Measurements from ENCODE around the gene GFY. TPM values are rescaled to one million over a fixed set of nuclear protein-coding genes. Genes with fewer than 3 reads are reported as not detected.

GFY gene
- total and polyA plus RNA-seq, 7 donors, result 0.33 TPM; not detected in 6

GRCh38 chr19:49411681-49412326 lies 13.4 kb upstream of the GFY start:
- Histone ChIP-seq H3K36me3 (ENCODE audit: insufficient read depth in 1 of 2, low read depth in 1 of 2) (no peaks in the 10 kb centered on the region), H3K4me1 (no peaks in the 10 kb centered on the region), H3K4me3 (no peak overlapping the region), H3K9me3 (no peaks in the 10 kb centered on the region), H3K27ac (no peak overlapping the region), H3K27me3 (ENCODE audit: insufficient read depth in 3 of 3, low read length in 2 of 3) (peaks cover 0 to 13% (median 6%) of the 10 kb centered on the region in 3 donors)
- intact Hi-C loops (cut with DNase I), result no loop called here
- no peak for ATAC-seq
- TF ChIP-seq, protein P1, sequence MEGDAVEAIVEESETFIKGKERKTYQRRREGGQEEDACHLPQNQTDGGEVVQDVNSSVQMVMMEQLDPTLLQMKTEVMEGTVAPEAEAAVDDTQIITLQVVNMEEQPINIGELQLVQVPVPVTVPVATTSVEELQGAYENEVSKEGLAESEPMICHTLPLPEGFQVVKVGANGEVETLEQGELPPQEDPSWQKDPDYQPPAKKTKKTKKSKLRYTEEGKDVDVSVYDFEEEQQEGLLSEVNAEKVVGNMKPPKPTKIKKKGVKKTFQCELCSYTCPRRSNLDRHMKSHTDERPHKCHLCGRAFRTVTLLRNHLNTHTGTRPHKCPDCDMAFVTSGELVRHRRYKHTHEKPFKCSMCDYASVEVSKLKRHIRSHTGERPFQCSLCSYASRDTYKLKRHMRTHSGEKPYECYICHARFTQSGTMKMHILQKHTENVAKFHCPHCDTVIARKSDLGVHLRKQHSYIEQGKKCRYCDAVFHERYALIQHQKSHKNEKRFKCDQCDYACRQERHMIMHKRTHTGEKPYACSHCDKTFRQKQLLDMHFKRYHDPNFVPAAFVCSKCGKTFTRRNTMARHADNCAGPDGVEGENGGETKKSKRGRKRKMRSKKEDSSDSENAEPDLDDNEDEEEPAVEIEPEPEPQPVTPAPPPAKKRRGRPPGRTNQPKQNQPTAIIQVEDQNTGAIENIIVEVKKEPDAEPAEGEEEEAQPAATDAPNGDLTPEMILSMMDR (IDR thresholded peaks at IDR 0.05), result no peak
- DNase-seq, result no peak
- 63 to 72% (median 68%) methylated on average over 3 of the region's 3 CpGs for WGBS, 3 donors

GRCh38 chr19:49413348-49413747 lies 11.8 kb upstream of the GFY start:
- DNase-seq, result no peak
- no peak for ATAC-seq
- no peaks in the 10 kb centered on the region for H3K36me3 ChIP-seq (ENCODE audit: insufficient read depth in 1 of 2, low read depth in 1 of 2)
- H3K4me3 ChIP-seq, result no peak overlapping the region
- intact Hi-C loops (cut with DNase I), result no loop called here
- no peaks in the 10 kb centered on the region for H3K9me3 ChIP-seq
- H3K27me3 ChIP-seq (ENCODE audit: insufficient read depth in 3 of 3, low read length in 2 of 3), result peaks cover 0 to 28% (median 6%) of the 10 kb centered on the region in 3 donors
- no peaks in the 10 kb centered on the region for H3K4me1 ChIP-seq
- TF ChIP-seq, protein P1 (IDR thresholded peaks at IDR 0.05), result no peak
- 58 to 70% (median 63%) methylated on average over 9 of the region's 9 CpGs for WGBS, 3 donors
- no peak overlapping the region for H3K27ac ChIP-seq

GRCh38 chr19:49414256-49414655 lies 10.9 kb upstream of the GFY start:
- no peak overlapping the region for H3K27ac ChIP-seq
- no peak overlapping the region for H3K4me3 ChIP-seq
- intact Hi-C loops (cut with DNase I), result no loop called here
- TF ChIP-seq, protein P1 (IDR thresholded peaks at IDR 0.05), result no peak
- WGBS, 3 donors, result 74 to 96% (median 81%) methylated on average over 3 of the region's 3 CpGs
- H3K4me1 ChIP-seq, result no peaks in the 10 kb centered on the region
- DNase-seq (no peak), ATAC-seq (no peak)
- peaks cover 0 to 38% (median 3%) of the 10 kb centered on the region in 3 donors for H3K27me3 ChIP-seq (ENCODE audit: insufficient read depth in 3 of 3, low read length in 2 of 3)
- H3K9me3 ChIP-seq, result no peaks in the 10 kb centered on the region
- no peaks in the 10 kb centered on the region for H3K36me3 ChIP-seq (ENCODE audit: insufficient read depth in 1 of 2, low read depth in 1 of 2)

DNA sequence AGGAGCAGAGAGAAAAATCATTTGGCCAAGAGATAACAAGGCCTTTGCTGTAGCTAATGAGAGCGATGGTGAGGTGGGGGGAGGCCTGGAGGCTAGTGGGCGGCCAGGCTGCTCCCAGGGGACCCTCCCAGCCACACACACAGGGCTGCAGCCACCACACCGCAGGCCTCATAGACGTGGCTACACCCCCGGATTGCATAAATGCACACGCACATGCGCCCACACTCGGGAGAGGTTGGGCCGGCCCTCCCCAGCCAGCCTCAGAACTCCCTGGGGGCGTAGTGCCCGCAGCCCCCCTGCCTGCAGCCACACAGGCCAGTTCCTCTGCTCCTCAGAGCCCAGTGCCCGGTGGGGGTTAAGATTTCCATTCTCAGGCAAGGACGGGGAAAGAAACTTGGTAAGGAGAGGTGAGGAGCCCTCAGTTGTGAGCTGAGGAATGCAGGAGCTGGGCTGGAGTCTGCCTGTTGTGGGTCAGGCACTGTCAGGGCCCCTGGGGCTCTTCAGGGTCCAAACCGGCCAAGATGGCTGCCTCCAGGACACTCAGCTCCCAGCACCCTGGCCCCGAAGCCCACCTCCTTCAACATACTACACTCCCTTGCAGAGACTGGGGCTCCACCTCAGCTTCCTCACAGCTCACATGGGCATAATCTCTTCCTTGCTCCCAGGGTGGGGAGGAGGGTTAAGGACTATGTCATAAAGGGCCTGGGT lies 9.9 kb upstream of the GFY start:
- peaks cover 0 to 48% (median 4%) of the 10 kb centered on the region in 3 donors for H3K27me3 ChIP-seq (ENCODE audit: insufficient read depth in 3 of 3, low read length in 2 of 3)
- no peaks in the 10 kb centered on the region for H3K9me3 ChIP-seq
- no peak overlapping the region for H3K27ac ChIP-seq
- TF ChIP-seq, protein P1 (IDR thresholded peaks at IDR 0.05), result no peak
- H3K4me3 ChIP-seq, result no peak overlapping the region
- ATAC-seq (no peak), DNase-seq (no peak)
- H3K36me3 ChIP-seq (ENCODE audit: insufficient read depth in 1 of 2, low read depth in 1 of 2), result no peaks in the 10 kb centered on the region
- H3K4me1 ChIP-seq, result no peaks in the 10 kb centered on the region
- intact Hi-C loops (cut with DNase I), result no loop called here
- 58 to 71% (median 60%) methylated on average over 15 of the region's 15 CpGs for WGBS, 3 donors
